ENCODE data around the gene SORBS2. TPM values are rescaled to one million over a fixed set of nuclear protein-coding genes. Genes with fewer than 3 reads are reported as not detected.
A peak's percentile ranks its signal among the peaks of the same experiment; 100 is the strongest.

The SORBS2 gene
- total RNA-seq, 4 donors from 2014 or later, result 17.4 to 40.8 (median 21.9) TPM

GRCh38 chr4:185695743-185696142, 116.3 kb downstream of the SORBS2 start:
- H3K27me3 ChIP-seq, result no peaks in the 10 kb centered on the region
- TF ChIP-seq POLR2A (IDR thresholded peaks at IDR 0.05), result no peak
- no peak for TF ChIP-seq POLR2AphosphoS5 (IDR thresholded peaks at IDR 0.05)
- TF ChIP-seq EP300 (IDR thresholded peaks at IDR 0.05), result no peak
- no peak for TF ChIP-seq CTCF (IDR thresholded peaks at IDR 0.05)
- H3K9me3 ChIP-seq, result no peaks in the 10 kb centered on the region
- 99% methylated on average over 4 of the region's 4 CpGs for WGBS
- H3K36me3 ChIP-seq, result no peaks in the 10 kb centered on the region
- H3K4me3 ChIP-seq, result no peak overlapping the region
- H3K27ac ChIP-seq, result no peak overlapping the region
- no peak for DNase-seq (ENCODE audit: low spot score in 2 of 2)
- no peaks in the 10 kb centered on the region for H3K4me1 ChIP-seq

- TF ChIP-seq POLR2A (IDR thresholded peaks at IDR 0.05), result no peak
- no peak for TF ChIP-seq CTCF (IDR thresholded peaks at IDR 0.05)
- TF ChIP-seq EP300 (IDR thresholded peaks at IDR 0.05), result no peak
- no peak for TF ChIP-seq POLR2AphosphoS5 (IDR thresholded peaks at IDR 0.05)
- H3K9me3 ChIP-seq, result no peaks in the 10 kb centered on the region
- no peaks in the 10 kb centered on the region for H3K36me3 ChIP-seq
- no peaks in the 10 kb centered on the region for H3K4me1 ChIP-seq
- H3K4me3 ChIP-seq, result no peak overlapping the region
- DNase-seq (ENCODE audit: low spot score in 2 of 2), result no peak
- peak overlapping the region; percentile 0 for H3K27ac ChIP-seq
- no peaks in the 10 kb centered on the region for H3K27me3 ChIP-seq
- 67% methylated on average over 12 of the region's 12 CpGs for WGBS
Observed at GRCh38 chr4:185693548-185694215, 118.3 kb downstream of the SORBS2 start.

DNA sequence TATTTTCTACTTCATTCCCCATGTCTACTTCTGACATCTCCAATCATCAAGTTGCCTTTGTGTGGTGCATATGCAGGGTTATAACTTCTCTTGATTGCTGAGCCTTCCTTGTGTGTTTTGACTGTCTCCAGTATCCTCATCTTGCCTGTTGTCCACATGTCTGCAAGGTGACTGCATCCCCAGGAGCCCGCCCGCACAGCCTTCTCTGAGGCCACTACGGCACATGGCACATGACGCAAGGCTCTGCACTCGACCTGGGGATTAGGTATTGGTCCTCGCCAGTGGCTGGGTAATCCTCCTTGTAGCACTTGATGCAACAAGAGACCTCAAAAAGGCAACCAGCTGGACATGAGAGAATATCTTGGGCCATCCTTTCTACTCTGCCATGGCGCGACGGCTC, 122.6 kb downstream of the SORBS2 start:
- Histone ChIP-seq H3K4me1 (no peaks in the 10 kb centered on the region), H3K36me3 (no peaks in the 10 kb centered on the region), H3K27ac (no peak overlapping the region), H3K9me3 (no peaks in the 10 kb centered on the region), H3K4me3 (no peak overlapping the region), H3K27me3 (no peaks in the 10 kb centered on the region)
- no peak for DNase-seq (ENCODE audit: low spot score in 2 of 2)
- WGBS, result 96% methylated on average over 9 of the region's 9 CpGs
- TF ChIP-seq CTCF (IDR thresholded peaks at IDR 0.05) (no peak), EP300 (IDR thresholded peaks at IDR 0.05) (no peak), POLR2AphosphoS5 (IDR thresholded peaks at IDR 0.05) (no peak), POLR2A (IDR thresholded peaks at IDR 0.05) (no peak)

GRCh38 chr4:185685804-185686203, 126.2 kb downstream of the SORBS2 start:
- H3K27me3 ChIP-seq, result no peaks in the 10 kb centered on the region
- H3K27ac ChIP-seq, result no peak overlapping the region
- no peaks in the 10 kb centered on the region for H3K4me1 ChIP-seq
- DNase-seq (ENCODE audit: low spot score in 2 of 2), result no peak
- no peaks in the 10 kb centered on the region for H3K36me3 ChIP-seq
- WGBS, result 70% methylated on average over 1 of the region's 1 CpG
- TF ChIP-seq POLR2AphosphoS5 (IDR thresholded peaks at IDR 0.05) (no peak), EP300 (IDR thresholded peaks at IDR 0.05) (no peak), CTCF (IDR thresholded peaks at IDR 0.05) (no peak), POLR2A (IDR thresholded peaks at IDR 0.05) (no peak)
- no peak overlapping the region for H3K4me3 ChIP-seq
- H3K9me3 ChIP-seq, result no peaks in the 10 kb centered on the region

DNA sequence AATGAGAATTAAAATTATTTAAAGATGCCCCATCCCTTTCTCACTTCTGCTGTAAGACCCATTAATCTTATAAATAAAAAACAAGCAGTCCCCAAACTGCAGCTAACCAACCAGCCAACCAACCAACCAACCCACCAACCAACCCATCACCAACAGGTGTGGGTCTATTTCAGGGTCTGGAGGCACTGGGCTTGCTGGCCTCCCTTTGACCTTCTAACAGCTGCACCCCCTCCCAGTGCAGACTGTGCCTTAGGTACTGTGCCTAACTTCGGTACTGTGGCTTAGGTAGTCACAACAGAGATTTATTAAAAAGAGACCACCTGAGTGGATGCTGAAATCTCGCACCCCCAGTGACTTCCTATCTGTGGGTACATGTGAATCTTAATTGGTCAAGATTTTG, 128.1 kb downstream of the SORBS2 start:
- DNase-seq (ENCODE audit: low spot score in 2 of 2), result no peak
- no peaks in the 10 kb centered on the region for H3K36me3 ChIP-seq
- H3K27ac ChIP-seq, result no peak overlapping the region
- no peak for TF ChIP-seq CTCF (IDR thresholded peaks at IDR 0.05)
- no peak for TF ChIP-seq POLR2AphosphoS5 (IDR thresholded peaks at IDR 0.05)
- no peaks in the 10 kb centered on the region for H3K4me1 ChIP-seq
- WGBS, result 89% methylated on average over 2 of the region's 2 CpGs
- H3K27me3 ChIP-seq, result no peaks in the 10 kb centered on the region
- no peak overlapping the region for H3K4me3 ChIP-seq
- no peaks in the 10 kb centered on the region for H3K9me3 ChIP-seq

Measured in suprapubic skin (tissue), 4 donors.